GM23338 (cell line): ENCODE data around the gene PELO. TPM values are rescaled to one million over a fixed set of nuclear protein-coding genes. Genes with fewer than 3 reads are reported as not detected.

Experiments
- ATAC-seq: fragments of 200-7000 bp; cut with Tn5 transposase; 3 replicates; pipeline ENCODE4 v1.9.1; 2020
- DNase-seq: peaks from one replicate; pipeline ENCODE4 v3.0.0-alpha.2; 2015; ENCODE audit warnings: low spot score
- H2AFZ ChIP-seq: fragments of 200-600 bp; sonication (generic); 2 replicates; pipeline ENCODE4 v1.8.0; 2016; ENCODE audit warnings: antibody characterized with exemption, mild to moderate bottlenecking, moderate library complexity
- H3F3A ChIP-seq: fragments of 200-600 bp; sonication (generic); replicated peaks from 2 replicates; pipeline ENCODE4 v1.8.0; 2017; ENCODE audit warnings: antibody characterized with exemption, mixed run types, low read depth
- H3K27ac ChIP-seq: fragments of 200-600 bp; sonication (generic); 2 replicates; pipeline ENCODE4 v1.6.1; 2016; ENCODE audit warnings: low read depth
- H3K27me3 ChIP-seq: fragments of 200-600 bp; sonication (generic); 2 replicates; pipeline ENCODE4 v1.8.0; 2016; ENCODE audit warnings: mild to moderate bottlenecking, mixed run types, moderate library complexity; ENCODE audit not compliant: insufficient read depth
- H3K36me3 ChIP-seq: fragments of 200-600 bp; sonication (generic); 2 replicates; pipeline ENCODE4 v1.8.0; 2016; ENCODE audit warnings: mild to moderate bottlenecking; ENCODE audit not compliant: insufficient read depth
- H3K4me1 ChIP-seq: fragments of 200-600 bp; sonication (generic); 2 replicates; pipeline ENCODE4 v1.8.0; 2016; ENCODE audit warnings: mild to moderate bottlenecking, moderate library complexity; ENCODE audit not compliant: insufficient read depth
- H3K4me2 ChIP-seq: fragments of 200-600 bp; sonication (generic); 2 replicates; pipeline ENCODE4 v1.7.1; 2017; ENCODE audit warnings: mixed run types
- H3K4me3 ChIP-seq: fragments of 200-600 bp; sonication (generic); 2 replicates; pipeline ENCODE4 v1.6.1; 2016; ENCODE audit warnings: mixed run types
- H3K79me2 ChIP-seq: fragments of 200-600 bp; sonication (generic); replicated peaks from 2 replicates; pipeline ENCODE4 v1.8.0; 2017; ENCODE audit warnings: mild to moderate bottlenecking; ENCODE audit not compliant: insufficient read depth
- H3K9me2 ChIP-seq: fragments of 200-600 bp; sonication (generic); 2 replicates; pipeline ENCODE4 v1.8.0; 2017; ENCODE audit not compliant: insufficient read depth
- H4K20me1 ChIP-seq: fragments of 200-600 bp; sonication (generic); replicated peaks from 2 replicates; pipeline ENCODE4 v1.8.0; 2017; ENCODE audit warnings: mild to moderate bottlenecking; ENCODE audit not compliant: insufficient read depth
- H3K27ac Mint-ChIP-seq: 2 replicates; pipeline ENCODE4 v1.8.0; 2020; ENCODE audit warnings: inconsistent platforms, mild to moderate bottlenecking, moderate library complexity, mixed read lengths
- H3K27me3 Mint-ChIP-seq: 3 replicates; pipeline ENCODE4 v1.8.0; 2022; ENCODE audit warnings: low read depth, mild to moderate bottlenecking, moderate library complexity, mixed read lengths, inconsistent platforms; ENCODE audit not compliant: insufficient read depth, poor library complexity
- H3K36me3 Mint-ChIP-seq: 3 replicates; pipeline ENCODE4 v1.8.0; 2021; ENCODE audit warnings: low read depth, mild to moderate bottlenecking, inconsistent platforms, moderate library complexity, mixed read lengths
- H3K4me1 Mint-ChIP-seq: 3 replicates; pipeline ENCODE4 v1.8.0; 2020; ENCODE audit warnings: mild to moderate bottlenecking, inconsistent platforms, mixed read lengths
- H3K4me3 Mint-ChIP-seq: 3 replicates; pipeline ENCODE4 v1.8.0; 2021; ENCODE audit warnings: moderate library complexity, mild to moderate bottlenecking, inconsistent platforms, mixed read lengths
- H3K9me3 Mint-ChIP-seq: 3 replicates; pipeline ENCODE4 v1.8.0; 2020; ENCODE audit warnings: moderate library complexity, mild to moderate bottlenecking, inconsistent platforms, mixed read lengths
- CTCF ChIP-seq, 2 experiments: fragments of 200-600 bp in 1 of 2; sonication (generic) in 1 of 2; conservative IDR thresholded peaks; 2 replicates each; pipeline versions ENCODE4 v1.5.1 to v1.6.1; 2016 to 2017; ENCODE audit warnings: antibody characterized with exemption in 2 of 2, low read depth in 2 of 2, mild to moderate bottlenecking in 2 of 2, moderate library complexity in 1 of 2
- EZH2 ChIP-seq: fragments of 200-600 bp; sonication (generic); IDR thresholded peaks from one replicate; pipeline ENCODE4 v1.8.0; 2017; ENCODE audit warnings: antibody characterized with exemption, mild to moderate bottlenecking, low read depth; ENCODE audit not compliant: unreplicated experiment
- JUNB ChIP-seq: IDR thresholded peaks from one replicate; pipeline ENCODE4 v1.6.1; 2016; ENCODE audit warnings: antibody characterized with exemption; ENCODE audit not compliant: unreplicated experiment
- NANOG ChIP-seq: IDR thresholded peaks from 2 replicates; pipeline ENCODE4 v1.6.1; 2016; ENCODE audit warnings: antibody characterized with exemption, borderline replicate concordance
- POLR2AphosphoS5 ChIP-seq: IDR thresholded peaks from 2 replicates; pipeline ENCODE4 v1.6.1; 2016; ENCODE audit warnings: antibody characterized with exemption, low read depth
- REST ChIP-seq: IDR thresholded peaks from one replicate; pipeline ENCODE4 v1.6.1; 2018; ENCODE audit warnings: antibody characterized with exemption; ENCODE audit not compliant: unreplicated experiment
- ZNF114 ChIP-seq: fragments of 250-450 bp; sonication (Bioruptor Pico); IDR thresholded peaks from 2 replicates; pipeline ENCODE4 v1.5.0; 2020; ENCODE audit warnings: mild to moderate bottlenecking, moderate library complexity
- ZNF331 ChIP-seq: fragments of 250-450 bp; sonication (Bioruptor Pico); IDR thresholded peaks from 2 replicates; pipeline ENCODE4 v1.5.0; 2020; ENCODE audit warnings: low read depth, mild to moderate bottlenecking, moderate library complexity
- polyA plus RNA-seq: library from polyadenylated mRNA; unstranded; fragments of >200 nt; fragmentation: Nextera tagmentation; extraction: Ambion mirVana; gene quantifications from 2 replicates; pipeline ENCODE4 v1.2.1, GENCODE V29; 2016
- total RNA-seq: library from RNA; depleted of rRNA; stranded (reverse); fragments of >200 nt; shearing (Covaris generic); gene quantifications from 2 replicates; pipeline ENCODE4 v1.2.3, GENCODE V29; 2014

The PELO gene
- total and polyA plus RNA-seq, 2 experiments from 2014 or later, result 13.6 to 15.6 TPM

GRCh38 chr5:52786949-52787599 is 642 bp upstream of the PELO start:
- Mint-ChIP-seq H3K27ac (no peak overlapping the region), H3K4me1 (peaks cover 15% of the 10 kb centered on the region), H3K9me3 (no peaks in the 10 kb centered on the region), H3K36me3 (no peaks in the 10 kb centered on the region), H3K27me3 (peaks cover 6% of the 10 kb centered on the region), H3K4me3 (peak overlapping the region; percentile 94)
- DNase-seq, result peak; percentile 56
- Histone ChIP-seq H3K27ac (no peak overlapping the region), H3F3A (0 out of 2 replicates have a peak, but pooled peaks cover 6% of the 10 kb centered on the region), H3K79me2 (no peaks in the 10 kb centered on the region; the same call in 1 of the 2 replicates), H3K27me3 (no peaks in the 10 kb centered on the region), H3K4me3 (peak overlapping the region; percentile 75), H4K20me1 (no peaks in the 10 kb centered on the region), H3K4me1 (peaks cover 8% of the 10 kb centered on the region), H3K36me3 (no peaks in the 10 kb centered on the region), H2AFZ (peak overlapping the region; percentile 78), H3K9me2 (no peaks in the 10 kb centered on the region), H3K4me2 (peak overlapping the region; percentile 88)
- ATAC-seq, result peak; percentile 43
- TF ChIP-seq JUNB, result no peak
- peak; percentile 55 to 87 for TF ChIP-seq CTCF (conservative IDR thresholded peaks at IDR 0.05; ENCODE audit: low read depth in 2 of 2)

- H3K36me3 ChIP-seq, result no peaks in the 10 kb centered on the region
- peak overlapping the region; percentile 88 for H3K4me2 ChIP-seq
- DNase-seq (no peak), ATAC-seq (no peak)
- no peaks in the 10 kb centered on the region for H3K36me3 Mint-ChIP-seq
- no peaks in the 10 kb centered on the region for H3K9me2 ChIP-seq
- H4K20me1 ChIP-seq, result no peaks in the 10 kb centered on the region
- peaks cover 22% of the 10 kb centered on the region for H3K4me1 Mint-ChIP-seq
- TF ChIP-seq EZH2, result no peak
- H3K27me3 Mint-ChIP-seq, result peaks cover 6% of the 10 kb centered on the region
- H3K4me1 ChIP-seq, result peaks cover 13% of the 10 kb centered on the region
- peak overlapping the region; percentile 94 for H3K4me3 Mint-ChIP-seq
- H3K4me3 ChIP-seq, result peak overlapping the region; percentile 75
- H3K79me2 ChIP-seq, result no peaks in the 10 kb centered on the region; the same call in 1 of the 2 replicates
- peak overlapping the region; percentile 78 for H2AFZ ChIP-seq
- peak overlapping the region; percentile 84 for H3K27ac ChIP-seq
- H3K27me3 ChIP-seq, result no peaks in the 10 kb centered on the region
- H3K27ac Mint-ChIP-seq, result no peak overlapping the region
- no peaks in the 10 kb centered on the region for H3K9me3 Mint-ChIP-seq
- 0 out of 2 replicates have a peak, but pooled peaks cover 6% of the 10 kb centered on the region for H3F3A ChIP-seq
These were observed 747 bp downstream of the PELO start for GRCh38 chr5:52788505-52788821.

- H3K4me3 Mint-ChIP-seq, result peak overlapping the region; percentile 94
- Histone ChIP-seq H2AFZ (no peak overlapping the region), H3K36me3 (no peaks in the 10 kb centered on the region), H3K27ac (no peak overlapping the region), H4K20me1 (no peaks in the 10 kb centered on the region), H3K79me2 (no peaks in the 10 kb centered on the region; the same call in 1 of the 2 replicates), H3F3A (0 out of 2 replicates have a peak, but pooled peaks cover 6% of the 10 kb centered on the region), H3K9me2 (no peaks in the 10 kb centered on the region), H3K4me3 (peak overlapping the region; percentile 75), H3K4me2 (peak overlapping the region; percentile 88), H3K4me1 (peaks cover 13% of the 10 kb centered on the region), H3K27me3 (no peaks in the 10 kb centered on the region)
- H3K36me3 Mint-ChIP-seq, result no peaks in the 10 kb centered on the region
- peaks cover 6% of the 10 kb centered on the region for H3K27me3 Mint-ChIP-seq
- H3K9me3 Mint-ChIP-seq, result no peaks in the 10 kb centered on the region
- H3K27ac Mint-ChIP-seq, result no peak overlapping the region
- H3K4me1 Mint-ChIP-seq, result peaks cover 22% of the 10 kb centered on the region
- ATAC-seq (no peak), DNase-seq (no peak)
- TF ChIP-seq ZNF114 (CRISPR knock-in tag), result no peak
- no peak for TF ChIP-seq REST
- TF ChIP-seq ZNF331 (CRISPR knock-in tag), result no peak
- TF ChIP-seq POLR2AphosphoS5, result no peak
- TF ChIP-seq NANOG, result no peak
- no peak for TF ChIP-seq CTCF (conservative IDR thresholded peaks at IDR 0.05; ENCODE audit: low read depth in 2 of 2)
These were observed 1.7 kb downstream of the PELO start for GRCh38 chr5:52789378-52789777.
